Uterus (tissue), 2 donors: ENCODE measurements around the gene DVL1.

Experiments used
- CTCF ChIP-seq, 4 experiments: fragments of 200-600 bp in 2 of 4; fragments of 450-650 bp in 2 of 4; sonication (generic) in 2 of 4; IDR thresholded peaks; one replicate each; pipeline ENCODE4 v1.5.1; 2016 to 2019; ENCODE audit warnings: antibody characterized with exemption in 4 of 4, mild to moderate bottlenecking in 2 of 4, moderate library complexity in 1 of 4
- POLR2A ChIP-seq, 2 donors: fragments of 450-650 bp; IDR thresholded peaks; one replicate each; pipeline ENCODE4 v1.6.1; 2016; ENCODE audit warnings: antibody characterized with exemption in 2 of 2, mild to moderate bottlenecking in 1 of 2, moderate library complexity in 1 of 2

GRCh38 chr1:1366699-1367066 is 17.5 kb upstream of the DVL1 start:
- TF ChIP-seq CTCF (IDR thresholded peaks at IDR 0.05) (no peak), POLR2A (IDR thresholded peaks at IDR 0.05) (no peak)
